Inferior parietal cortex (tissue), 1 donor: ENCODE data around the gene CARD14.
A peak's percentile ranks its signal among the peaks of the same experiment; 100 is the strongest.
"Not testable (repeated sequence)": the region's sequence is repeated elsewhere in the genome, so short reads cannot be mapped to it uniquely, and the experiment has no call there.

Experiments
- DNase-seq: peaks from one replicate; pipeline ENCODE4 v3.0.0-alpha.2; 2016; ENCODE audit errors: extremely low spot score

The CARD14 gene

DNA sequence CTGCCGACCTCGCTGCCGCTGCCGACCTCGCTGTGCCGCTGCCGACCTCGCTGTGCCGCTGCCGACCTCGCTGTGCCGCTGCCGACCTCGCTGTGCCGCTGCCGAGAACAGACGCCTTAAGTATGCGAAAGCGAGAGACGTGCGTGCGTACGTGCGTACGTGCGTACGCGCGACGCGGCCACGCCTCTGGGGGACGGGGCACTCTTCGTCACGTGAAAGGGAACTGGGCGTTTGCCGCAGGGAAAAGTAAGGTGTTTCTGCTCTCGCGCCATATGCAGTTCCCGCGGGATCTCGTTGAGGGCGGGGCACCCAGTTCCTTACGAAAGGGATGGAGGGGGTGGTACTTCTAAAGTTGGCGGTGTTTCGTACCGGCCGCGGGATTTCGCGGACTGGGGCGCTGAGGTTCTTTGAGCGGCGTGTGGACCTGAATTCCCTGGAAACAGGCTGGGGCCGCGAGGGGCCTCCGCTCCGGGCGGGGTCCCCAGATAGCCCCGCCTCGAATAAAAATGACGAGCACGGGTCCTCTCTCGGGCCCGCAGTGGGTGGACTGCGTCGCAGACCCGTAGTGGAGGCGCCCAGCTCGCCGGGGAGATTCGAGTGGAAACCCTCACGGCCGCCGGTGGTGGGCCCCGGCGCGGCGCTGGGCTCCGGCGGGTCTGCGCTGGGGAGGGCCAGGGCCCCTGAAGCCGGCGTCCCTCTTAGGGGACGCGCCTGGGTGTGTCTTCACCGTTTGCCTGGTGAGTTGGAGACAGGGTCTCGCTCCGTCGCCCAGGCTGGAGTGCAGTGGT is 22.6 kb upstream of the CARD14 start, which contains the start of gene EIF4A3:
Gene EIF4A3, minus strand, starts transcription at position 94 of the 788 bp plus-strand sequence. CDS start 167 bp downstream, outside the sequence.
- DNase-seq = peak; percentile 98

DNA sequence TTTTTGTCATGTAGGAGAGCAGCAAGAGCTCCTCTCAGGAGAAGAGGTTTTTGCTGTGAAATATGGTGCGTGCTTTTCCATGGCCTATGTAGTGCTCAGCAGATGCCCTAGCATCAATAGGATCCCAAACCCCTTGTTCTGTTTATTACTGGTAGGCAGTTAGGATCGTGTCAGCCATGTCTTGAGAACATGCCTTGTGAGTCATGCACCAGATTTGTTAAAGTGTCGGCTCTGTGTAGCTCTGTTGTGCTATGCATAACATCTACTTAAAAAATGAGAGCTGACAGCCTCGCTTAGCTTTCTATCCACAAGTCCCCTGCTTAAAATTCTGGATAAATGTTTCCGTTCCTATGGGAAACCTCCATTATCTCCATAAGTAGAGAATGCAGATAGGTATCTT is 18.5 kb upstream of the CARD14 start:
- peak; percentile 39 for DNase-seq

DNA sequence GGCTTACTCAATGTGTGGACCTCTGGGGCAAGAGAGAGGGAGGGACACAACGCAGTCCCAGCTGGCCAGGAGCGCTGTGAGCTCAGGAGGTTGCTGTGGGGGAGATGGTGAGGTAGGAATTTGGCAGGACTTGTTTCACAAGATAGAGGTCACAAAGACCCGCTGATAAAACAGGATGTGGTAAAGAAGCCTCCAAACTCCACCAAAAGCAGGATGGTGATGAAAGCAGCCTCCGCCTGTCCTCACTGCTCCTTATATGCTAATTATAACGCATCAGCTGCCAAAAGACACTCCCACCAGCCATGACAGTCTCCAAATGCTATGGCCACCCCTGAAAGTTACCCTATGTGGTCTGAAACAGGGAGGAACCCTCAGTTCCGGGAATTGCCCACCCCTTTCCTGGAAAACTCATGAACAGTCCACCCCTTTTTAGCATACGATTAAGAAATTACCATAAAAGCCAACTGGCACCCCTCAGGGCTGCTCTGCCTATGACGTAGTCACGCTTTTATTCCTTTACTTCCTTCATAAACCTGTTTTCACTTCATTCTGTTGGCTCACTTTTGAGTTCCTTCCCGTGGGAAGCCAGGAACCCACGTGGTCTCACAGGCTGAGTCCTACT is 17.6 kb upstream of the CARD14 start:
- DNase-seq = no peak

DNA sequence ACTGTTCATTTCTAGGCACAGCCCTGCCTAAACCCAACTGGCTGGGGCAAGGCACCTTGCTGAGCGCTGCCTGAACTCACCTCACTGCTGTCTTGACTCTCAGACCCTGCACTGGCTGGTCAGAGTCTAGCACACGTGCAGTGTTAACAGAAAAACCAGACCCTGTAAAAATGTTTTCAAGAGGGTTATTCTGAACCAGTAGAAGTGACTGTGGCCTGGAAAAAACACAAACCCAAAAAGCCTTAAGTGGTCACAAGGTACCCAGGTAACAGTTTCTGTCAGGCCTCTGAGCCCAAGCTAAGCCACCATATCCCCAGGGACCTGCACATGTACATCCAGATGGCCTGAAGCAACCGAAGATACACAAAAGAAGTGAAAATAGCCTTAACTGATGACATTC is 16.8 kb upstream of the CARD14 start:
- no peak for DNase-seq

DNA sequence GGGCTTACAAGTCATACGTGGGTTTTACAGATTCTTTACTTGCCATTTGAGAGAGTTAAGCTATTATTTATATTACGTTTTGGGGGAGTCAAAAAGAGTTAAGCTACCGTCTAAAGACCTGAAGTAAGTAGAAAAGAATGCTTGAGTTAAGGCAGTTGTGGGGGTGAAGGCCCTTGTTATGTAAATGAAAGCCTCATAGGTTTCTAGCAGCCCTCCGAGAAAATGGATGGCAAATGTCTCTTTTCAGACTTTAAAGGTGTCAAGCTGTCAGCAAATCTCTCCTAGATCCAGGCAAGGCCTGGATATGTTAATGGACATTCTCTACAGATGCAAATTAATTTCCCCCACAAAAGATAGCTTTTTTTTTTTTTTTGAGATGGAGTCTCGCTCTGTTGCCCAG is 15.7 kb upstream of the CARD14 start:
- no peak for DNase-seq

DNA sequence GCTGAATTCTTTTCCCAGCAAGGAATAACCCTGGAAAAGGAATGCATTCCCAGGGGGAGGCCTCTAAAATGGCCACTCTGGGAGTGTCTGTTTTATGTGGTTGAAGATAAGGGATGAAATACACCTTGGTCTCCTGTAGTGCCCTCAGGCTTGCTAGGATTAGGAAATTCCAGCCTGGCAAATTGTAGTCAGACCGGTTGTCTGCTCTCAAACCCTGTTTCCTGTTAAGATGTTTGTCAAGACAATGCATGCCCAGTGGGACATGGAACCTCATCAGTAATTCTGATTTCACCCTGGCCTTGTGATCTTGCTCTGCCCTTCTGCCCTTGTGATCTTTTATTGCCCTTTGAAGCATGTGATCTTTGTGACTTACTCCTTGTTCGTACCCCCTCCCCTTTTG is 14.2 kb upstream of the CARD14 start:
- not testable (repeated sequence) for DNase-seq

DNA sequence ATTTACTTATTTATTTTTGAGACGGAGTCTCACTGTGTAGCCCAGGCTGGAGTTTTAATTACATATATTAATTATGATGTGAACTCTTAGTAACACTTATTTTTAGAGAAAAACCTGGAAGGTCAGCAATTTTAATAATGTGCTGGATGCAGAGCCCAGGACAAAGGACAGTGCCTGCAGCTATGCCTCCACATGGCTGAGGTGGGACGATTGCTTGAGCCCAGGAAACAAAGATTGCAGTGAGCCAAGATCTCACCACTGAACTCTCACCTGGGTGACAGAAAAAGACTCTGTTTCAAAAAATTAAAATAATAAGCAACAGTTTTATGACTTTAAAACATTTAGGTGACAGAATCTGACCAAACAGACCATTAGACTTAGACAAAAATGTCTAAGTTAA is 11.0 kb upstream of the CARD14 start:
- DNase-seq = no peak

DNA sequence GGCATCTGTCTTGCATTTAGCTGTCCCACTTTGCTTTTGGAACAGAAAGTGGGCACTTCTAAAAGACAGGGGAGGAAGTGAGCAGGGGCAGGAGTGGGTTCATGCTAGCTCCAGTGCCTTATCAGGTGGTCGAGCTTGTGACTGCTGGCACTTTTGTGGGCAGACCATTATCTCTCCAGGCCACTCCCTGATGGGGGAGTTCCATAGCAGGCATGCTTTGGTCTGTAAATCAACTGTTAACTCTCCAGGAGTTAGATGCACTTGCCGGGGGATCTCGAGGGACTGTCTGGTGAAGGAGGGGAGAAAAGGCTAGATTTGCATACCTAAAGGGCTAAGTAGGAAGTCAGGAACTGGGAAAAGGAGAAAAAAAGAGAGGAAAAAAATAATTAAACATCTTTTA is 9.3 kb upstream of the CARD14 start:
- no peak for DNase-seq

DNA sequence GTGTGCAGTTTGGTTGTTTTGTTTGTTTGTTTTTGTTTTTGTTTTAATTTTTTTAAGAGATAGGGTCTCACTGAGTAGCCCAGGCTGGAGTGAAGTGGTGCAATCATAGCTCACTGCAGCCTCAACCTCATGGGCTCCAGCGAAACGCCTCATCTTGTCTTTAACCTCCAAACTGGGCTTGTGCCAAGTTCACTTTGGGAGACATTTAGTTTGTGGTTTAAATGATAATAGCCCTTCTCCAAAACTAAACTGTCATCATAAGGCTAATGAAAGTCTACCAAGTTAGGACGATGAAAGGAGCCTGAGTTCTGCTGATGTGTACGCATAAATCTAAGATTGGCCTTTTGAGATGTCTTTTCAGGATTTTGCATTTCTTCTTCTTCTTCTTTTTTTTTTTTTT is 6.5 kb upstream of the CARD14 start:
- DNase-seq = no peak

DNA sequence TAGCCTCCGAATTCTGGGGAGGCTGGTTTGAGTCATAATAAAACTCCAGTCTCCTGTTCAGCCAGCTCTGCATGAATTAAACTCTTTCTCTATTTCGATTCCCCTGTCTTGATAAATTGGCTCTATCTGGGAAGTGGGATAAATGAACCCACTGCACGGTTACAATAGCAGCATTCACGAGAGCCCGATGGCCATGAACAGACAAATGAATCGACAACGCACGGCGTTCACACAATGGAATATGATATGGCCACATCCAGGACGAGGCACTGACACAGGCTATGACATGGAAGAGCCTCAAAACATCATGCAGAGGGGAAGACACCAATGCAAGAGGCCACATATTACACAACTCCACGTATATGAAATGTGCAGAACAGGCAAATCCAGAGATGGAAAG is 5.6 kb upstream of the CARD14 start:
- DNase-seq = no peak

DNA sequence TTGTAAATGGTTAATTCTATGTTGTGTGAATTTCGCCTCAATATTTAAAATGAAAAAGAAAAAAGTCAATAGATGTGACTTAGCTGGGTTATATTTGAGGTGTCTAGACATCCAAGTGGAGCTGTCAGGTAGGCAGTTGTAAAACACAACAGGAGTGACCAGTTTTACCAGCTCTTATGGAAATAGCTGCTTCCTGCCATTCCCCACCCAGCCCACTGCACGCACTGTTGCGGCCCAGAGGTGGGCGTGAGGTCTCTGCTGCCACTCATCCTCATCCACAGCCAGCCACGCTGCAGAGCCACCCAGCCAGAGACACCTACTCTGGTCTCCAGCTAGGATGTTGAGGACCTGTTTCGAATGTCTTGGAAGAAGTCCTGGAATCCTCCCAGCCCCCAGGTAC is 3.4 kb upstream of the CARD14 start:
- DNase-seq = no peak

DNA sequence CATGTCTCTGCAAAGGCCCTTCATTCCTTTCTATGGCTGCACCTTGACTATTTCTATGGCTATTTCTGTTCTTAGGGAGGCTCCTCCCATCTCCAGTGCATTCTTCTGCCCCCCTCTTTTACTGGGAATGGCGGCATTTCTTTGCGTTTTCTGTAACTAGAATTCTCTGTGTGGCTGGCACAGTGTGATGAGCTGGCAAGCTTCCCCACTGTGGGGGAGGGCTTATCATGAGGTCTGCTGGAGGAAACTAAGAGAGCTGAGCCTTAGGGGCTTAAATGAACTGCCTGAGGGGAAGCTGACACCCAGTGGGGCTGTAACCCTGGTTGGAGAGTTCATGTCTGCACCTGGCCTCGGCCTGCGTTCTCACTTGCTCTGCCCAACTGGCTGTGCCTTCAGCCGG is 1.5 kb upstream of the CARD14 start:
- no peak for DNase-seq

DNA sequence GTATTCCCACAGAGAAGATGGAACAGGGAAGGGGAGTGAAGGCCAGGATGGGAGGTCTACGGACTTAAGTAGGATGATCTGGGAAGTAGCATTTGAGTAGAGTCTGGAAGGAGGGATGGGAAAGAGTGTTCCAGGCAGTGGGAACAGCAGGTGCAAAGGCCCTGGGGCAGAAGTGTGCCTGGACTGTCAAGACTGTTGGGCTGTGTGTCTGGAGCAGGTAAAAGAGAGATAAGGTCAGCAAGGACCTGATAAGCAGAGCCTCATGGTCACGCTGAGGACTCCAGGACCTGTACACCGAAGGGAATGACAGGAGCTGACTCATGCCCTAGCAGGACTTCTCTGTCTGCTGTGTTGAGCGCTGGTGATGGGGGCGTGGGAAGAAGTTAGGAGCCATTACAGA is 723 bp upstream of the CARD14 start:
- DNase-seq = no peak

DNA sequence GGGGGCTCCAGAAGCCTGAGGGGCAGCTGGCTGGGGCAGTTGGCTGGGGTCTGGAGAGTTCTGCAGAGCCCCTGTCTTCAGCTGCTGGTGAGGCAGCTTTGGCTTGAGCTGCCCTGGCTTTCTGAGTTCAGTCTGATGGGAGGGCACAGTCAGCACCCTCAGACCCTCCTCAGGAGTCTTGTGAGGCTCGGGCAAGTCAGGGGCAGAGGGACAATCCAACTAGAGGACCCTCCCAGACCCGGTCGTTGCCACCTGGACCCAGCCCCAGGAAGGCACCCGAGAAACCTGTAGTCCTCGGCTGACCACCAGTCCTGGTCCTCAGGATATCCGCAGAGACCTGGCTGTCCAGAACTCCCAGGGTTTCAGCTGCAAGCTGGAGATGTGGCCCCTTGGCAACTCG is 1.9 kb downstream of the CARD14 start:
- no peak for DNase-seq

DNA sequence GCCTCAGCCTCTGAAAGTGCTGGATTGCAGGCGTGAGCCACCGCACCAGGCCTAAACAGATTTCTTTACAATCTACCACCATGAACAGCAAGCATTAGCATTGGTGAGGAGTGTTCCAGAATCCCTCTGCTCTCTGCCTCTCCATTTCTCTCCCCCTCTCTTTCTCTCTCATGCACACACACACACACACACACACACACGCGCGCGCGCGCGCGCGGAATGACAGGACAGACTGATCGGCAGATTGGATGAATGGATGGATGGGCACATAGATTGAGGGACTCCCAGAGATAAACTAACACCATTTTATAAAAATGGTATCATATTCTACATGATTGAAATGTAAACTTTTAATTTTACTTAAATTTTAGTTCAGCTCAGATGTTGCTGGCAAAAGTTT is 3.3 kb downstream of the CARD14 start:
- DNase-seq = no peak

DNA sequence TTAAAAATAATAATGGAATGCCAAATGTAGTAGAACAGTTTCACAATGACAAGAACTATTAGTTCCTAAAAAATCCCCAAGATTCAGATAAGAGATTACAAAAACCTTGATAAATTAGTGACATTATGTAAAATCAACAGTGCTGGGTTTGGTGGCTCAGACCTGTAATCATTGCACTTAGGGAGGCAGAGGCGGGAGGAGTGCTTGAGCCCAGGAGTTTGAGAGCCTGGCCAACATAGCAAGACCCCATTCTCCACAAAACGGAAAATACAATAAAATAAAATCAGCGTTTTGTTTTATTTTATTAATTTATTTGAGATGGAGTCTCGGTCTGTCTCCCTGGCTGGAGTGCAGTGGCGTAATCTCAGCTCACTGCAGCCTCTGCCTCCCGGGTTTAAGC is 4.1 kb downstream of the CARD14 start:
- DNase-seq = no peak

DNA sequence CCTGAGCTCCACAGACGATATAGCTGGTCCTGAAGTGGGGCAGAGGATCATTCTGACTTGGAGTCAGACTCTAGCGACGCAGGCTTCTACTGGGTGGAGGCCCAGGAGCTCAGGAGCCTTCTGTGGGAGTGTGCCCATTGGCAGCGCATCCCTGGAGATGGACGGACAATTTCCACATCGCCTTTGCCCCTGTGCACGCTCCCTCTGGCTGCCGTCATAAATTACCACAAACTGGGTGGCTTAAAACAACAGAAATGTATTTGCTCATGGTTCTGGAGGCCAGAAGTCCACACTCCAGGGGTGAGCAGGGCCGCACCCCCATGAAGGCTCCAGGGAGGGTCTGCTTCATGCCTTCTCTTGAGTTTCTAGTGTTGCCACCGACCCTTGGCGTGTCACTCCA is 6.9 kb downstream of the CARD14 start:
- no peak for DNase-seq

DNA sequence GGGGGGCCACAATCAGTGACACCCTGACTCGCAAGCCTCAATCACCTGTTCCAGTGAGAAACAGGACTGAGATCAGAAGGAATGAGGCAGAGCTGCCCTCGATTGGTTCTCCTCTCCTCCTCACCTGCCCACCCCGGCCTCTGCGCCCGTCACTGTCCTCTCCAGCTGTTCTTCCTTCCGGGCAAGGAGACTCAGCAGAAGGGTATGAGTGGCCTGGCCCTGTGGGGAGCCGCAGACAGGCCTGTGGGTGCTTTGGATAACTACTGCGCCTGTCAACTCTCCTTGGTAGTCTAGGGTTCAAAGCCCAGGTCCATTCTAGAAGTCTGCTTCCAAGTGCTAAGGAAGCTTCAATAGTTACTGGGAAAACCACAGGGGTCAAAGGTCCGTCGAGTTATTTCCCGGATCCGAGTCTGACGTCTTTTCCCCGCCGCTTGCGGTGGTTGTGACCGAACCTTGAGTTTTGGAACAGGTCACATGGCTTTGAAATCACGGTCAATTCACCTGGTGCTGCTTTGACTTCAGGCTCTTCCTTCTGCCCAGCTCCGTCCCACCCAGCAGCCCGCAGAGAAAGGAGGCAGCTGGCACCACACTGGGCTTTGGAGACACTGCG is 8.3 kb downstream of the CARD14 start:
- no peak for DNase-seq

DNA sequence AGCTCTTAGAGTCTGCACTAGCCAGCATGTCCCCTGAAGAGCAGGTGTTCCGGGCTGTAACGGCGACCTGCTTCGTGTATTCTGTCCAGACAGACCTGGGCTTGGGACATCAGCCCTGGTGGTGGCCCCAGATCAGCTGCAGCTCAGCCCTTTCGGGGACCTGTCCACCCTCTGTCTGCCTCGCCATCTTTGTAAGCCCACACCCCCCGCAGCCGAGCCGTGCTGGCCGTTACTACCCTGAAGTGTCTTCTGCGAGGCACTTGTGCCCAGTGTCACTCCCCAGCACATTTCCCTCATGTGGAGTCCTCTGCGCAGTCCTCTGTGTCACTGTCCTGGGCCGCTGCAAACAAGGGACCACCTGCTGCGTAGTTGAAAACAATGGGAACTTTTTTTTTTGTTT is 10.4 kb downstream of the CARD14 start:
- DNase-seq = no peak

DNA sequence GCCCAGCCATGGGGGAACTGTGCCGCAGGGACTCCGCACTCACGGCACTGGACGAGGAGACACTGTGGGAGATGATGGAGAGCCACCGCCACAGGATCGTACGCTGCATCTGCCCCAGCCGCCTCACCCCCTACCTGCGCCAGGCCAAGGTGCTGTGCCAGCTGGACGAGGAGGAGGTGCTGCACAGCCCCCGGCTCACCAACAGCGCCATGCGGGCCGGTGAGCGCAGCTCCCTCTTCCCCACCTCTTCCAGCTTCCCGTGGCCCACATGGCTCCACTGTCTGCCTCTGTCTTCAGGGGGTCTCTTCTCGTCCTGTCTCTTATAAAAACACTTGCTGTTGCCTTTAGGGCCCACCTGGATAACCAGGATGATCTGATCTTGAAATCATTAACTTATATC is 11.6 kb downstream of the CARD14 start:
- DNase-seq = no peak

DNA sequence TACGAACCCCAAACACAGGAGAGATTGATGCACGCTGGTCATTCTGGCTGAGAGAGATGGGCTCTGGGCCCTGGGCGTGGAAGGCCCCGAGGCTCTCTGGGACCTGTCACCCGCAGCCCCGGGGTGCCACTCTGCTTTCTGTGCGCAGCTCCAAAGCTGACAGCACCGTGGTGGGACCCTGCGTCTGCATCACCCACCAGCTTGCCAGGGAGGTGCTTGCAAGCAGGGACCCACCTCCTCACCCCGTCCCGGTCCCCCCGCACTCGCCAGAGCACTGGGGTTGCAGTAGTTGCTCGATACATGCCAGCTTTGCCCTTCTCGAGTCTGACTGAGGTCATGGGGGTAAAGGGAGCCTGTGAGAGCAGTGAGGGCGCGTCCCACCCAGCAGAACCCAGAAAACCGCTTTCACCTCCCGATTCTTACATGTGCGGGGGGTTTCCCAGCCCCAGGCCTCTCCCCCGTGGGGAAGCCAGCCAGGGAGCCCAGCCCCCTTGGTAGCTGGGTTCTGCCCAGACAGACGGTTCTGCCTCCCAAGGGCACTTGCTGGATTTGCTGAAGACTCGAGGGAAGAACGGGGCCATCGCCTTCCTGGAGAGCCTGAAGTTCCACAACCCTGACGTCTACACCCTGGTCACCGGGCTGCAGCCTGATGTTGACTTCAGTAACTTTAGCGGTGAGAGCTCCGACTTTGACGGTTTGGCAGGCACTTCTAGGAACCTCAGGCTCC is 12.5 kb downstream of the CARD14 start:
- no peak for DNase-seq

DNA sequence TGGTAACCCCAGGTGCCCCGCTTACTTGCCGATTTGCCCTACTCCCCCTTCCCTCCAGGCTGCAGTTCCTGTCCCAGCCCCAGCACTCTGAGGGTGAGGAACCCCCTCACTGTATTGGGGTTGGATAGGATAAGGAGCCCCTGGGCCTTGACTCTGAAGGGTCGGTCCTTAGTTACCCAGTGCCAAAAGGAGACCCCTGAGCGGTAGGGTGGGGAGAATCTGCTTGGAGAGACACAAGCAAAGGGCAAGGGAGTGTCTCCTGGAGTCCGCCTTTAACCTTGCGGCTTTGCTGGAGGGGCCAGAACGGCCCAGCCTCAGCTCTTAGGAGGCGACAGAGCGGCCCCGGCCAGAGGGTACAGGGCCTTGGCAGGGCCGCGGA is 13.0 kb downstream of the CARD14 start:
- DNase-seq = no peak
